ENCODE data around the gene FICD. TPM values are rescaled to one million over a fixed set of nuclear protein-coding genes. Genes with fewer than 3 reads are reported as not detected.
"Not testable (repeated sequence)": the region's sequence is repeated elsewhere in the genome, so short reads cannot be mapped to it uniquely, and the experiment has no call there.

FICD gene
- total RNA-seq, 4 donors from 2014 or later: 3.3 to 8.8 (median 5.5) TPM

GRCh38 chr12:108482717-108483212 is 32.3 kb upstream of the FICD start:
- ATAC-seq: no peak
- H3K9me3 ChIP-seq: peaks cover 0 to 8% (median 0%) of the 10 kb centered on the region in 3 donors
- 57 to 58% methylated on average over 7 to 11 of the region's 11 CpGs for WGBS, 2 donors (ENCODE audit: low coverage in 1 of 2)
- H3K27me3 ChIP-seq: peaks cover 30% of the 10 kb centered on the region
- TF ChIP-seq POLR2A (IDR thresholded peaks at IDR 0.05) (no peak), EP300 (IDR thresholded peaks at IDR 0.05) (no peak), CTCF (IDR thresholded peaks at IDR 0.05) (no peak)
- H3K4me3 ChIP-seq: no peak overlapping the region
- H3K4me1 ChIP-seq: no peaks in the 10 kb centered on the region
- no peaks in the 10 kb centered on the region for H3K36me3 ChIP-seq
- no peak overlapping the region for H3K27ac ChIP-seq

GRCh38 chr12:108483213-108484059 is 31.6 kb upstream of the FICD start:
- Histone ChIP-seq H3K4me1 (no peaks in the 10 kb centered on the region), H3K27ac (no peak overlapping the region), H3K36me3 (no peaks in the 10 kb centered on the region), H3K27me3 (peaks cover 30% of the 10 kb centered on the region), H3K4me3 (no peak overlapping the region), H3K9me3 (peaks cover 0 to 9% (median 0%) of the 10 kb centered on the region in 3 donors)
- TF ChIP-seq POLR2A (IDR thresholded peaks at IDR 0.05) (no peak), POLR2AphosphoS5 (IDR thresholded peaks at IDR 0.05) (no peak), EP300 (IDR thresholded peaks at IDR 0.05) (no peak), CTCF (IDR thresholded peaks at IDR 0.05) (no peak)
- ATAC-seq: no peak
- WGBS, 2 donors (ENCODE audit: low coverage in 1 of 2): 59 to 90% methylated on average over 2 to 3 of the region's 6 CpGs

- Histone ChIP-seq H3K4me1 (no peaks in the 10 kb centered on the region), H3K4me3 (no peak overlapping the region), H3K9me3 (peaks cover 0 to 9% (median 0%) of the 10 kb centered on the region in 3 donors), H3K36me3 (no peaks in the 10 kb centered on the region), H3K27me3 (peaks cover 30% of the 10 kb centered on the region), H3K27ac (no peak overlapping the region)
- WGBS, 2 donors (ENCODE audit: low coverage in 1 of 2): 67 to 86% methylated on average over 1 of the region's 2 CpGs
- TF ChIP-seq CTCF (IDR thresholded peaks at IDR 0.05) (no peak), EP300 (IDR thresholded peaks at IDR 0.05) (no peak), POLR2A (IDR thresholded peaks at IDR 0.05) (no peak), POLR2AphosphoS5 (IDR thresholded peaks at IDR 0.05) (no peak)
- no peak for ATAC-seq
Measured at GRCh38 chr12:108484431-108484830, 30.6 kb upstream of the FICD start.

- Histone ChIP-seq H3K4me3 (no peak overlapping the region), H3K27ac (no peak overlapping the region), H3K9me3 (peaks cover 0 to 9% (median 0%) of the 10 kb centered on the region in 3 donors), H3K36me3 (no peaks in the 10 kb centered on the region), H3K4me1 (no peaks in the 10 kb centered on the region), H3K27me3 (peaks cover 28% of the 10 kb centered on the region)
- ATAC-seq: no peak
- TF ChIP-seq POLR2AphosphoS5 (IDR thresholded peaks at IDR 0.05) (no peak), EP300 (IDR thresholded peaks at IDR 0.05) (no peak), POLR2A (IDR thresholded peaks at IDR 0.05) (no peak)
- WGBS, 2 donors (ENCODE audit: low coverage in 1 of 2): 65 to 67% methylated on average over 2 of the region's 2 CpGs
Measured at GRCh38 chr12:108484845-108485244, 30.2 kb upstream of the FICD start.

- not testable (repeated sequence) for H3K36me3 ChIP-seq, H3K27ac ChIP-seq, H3K9me3 ChIP-seq, ATAC-seq, H3K4me3 ChIP-seq, H3K4me1 ChIP-seq
- 62% methylated on average over 2 to 5 of the region's 7 CpGs for WGBS, 2 donors (ENCODE audit: low coverage in 1 of 2)
- peaks cover 26% of the 10 kb centered on the region for H3K27me3 ChIP-seq
Measured at GRCh38 chr12:108485371-108485770, 29.7 kb upstream of the FICD start.

GRCh38 chr12:108487029-108487428 is 28.0 kb upstream of the FICD start:
- not testable (repeated sequence) for H3K9me3 ChIP-seq, H3K4me3 ChIP-seq, H3K36me3 ChIP-seq, ATAC-seq, H3K27ac ChIP-seq, H3K4me1 ChIP-seq
- 77% methylated on average over 2 of the region's 4 CpGs; no CpG with 5 or more reads in 1 of the 2 donors for WGBS, 2 donors (ENCODE audit: low coverage in 1 of 2)
- H3K27me3 ChIP-seq: peaks cover 16% of the 10 kb centered on the region
